ENCODE results near the gene MACF1. TPM values are rescaled to one million over a fixed set of nuclear protein-coding genes. Genes with fewer than 3 reads are reported as not detected.

MACF1 gene
- total RNA-seq, 1 donor from 2014 or later: 694 TPM

- H3K27me3 ChIP-seq (ENCODE audit: insufficient read depth, low read length): no peaks in the 10 kb centered on the region
- H3K79me2 ChIP-seq (ENCODE audit: insufficient read depth, low read length): peaks cover 79% of the 10 kb centered on the region
- peak overlapping the region; percentile 87 for H3K27ac Mint-ChIP-seq (ENCODE audit: unreplicated experiment)
- no peak for FAIRE-seq
- H3K36me3 Mint-ChIP-seq (ENCODE audit: low read depth, unreplicated experiment): peaks cover 2% of the 10 kb centered on the region
- no peak overlapping the region for H3K27ac ChIP-seq (ENCODE audit: low read depth, low read length)
- peaks cover 49% of the 10 kb centered on the region for H3K4me1 Mint-ChIP-seq (ENCODE audit: low read depth, unreplicated experiment)
- no peak overlapping the region for H3K4me3 ChIP-seq (ENCODE audit: insufficient read depth, low read depth, low read length)
- no peak overlapping the region for H2AFZ ChIP-seq (ENCODE audit: low read depth, low read length)
- H3K27me3 Mint-ChIP-seq (ENCODE audit: low read depth, unreplicated experiment): no peaks in the 10 kb centered on the region
- no peaks in the 10 kb centered on the region for H3K9me3 ChIP-seq (ENCODE audit: insufficient read depth, low read depth, low read length)
- H3K9me3 Mint-ChIP-seq (ENCODE audit: unreplicated experiment): no peaks in the 10 kb centered on the region
- TF ChIP-seq CTCF (IDR thresholded peaks at IDR 0.05; ENCODE audit: insufficient read depth, low read depth, low read length) (no peak), EZH2 (IDR thresholded peaks at IDR 0.05; ENCODE audit: insufficient read depth, low read length) (no peak)
- H3K9ac ChIP-seq (ENCODE audit: low read length): no peak overlapping the region
- peak overlapping the region; percentile 66 for H3K4me3 Mint-ChIP-seq (ENCODE audit: unreplicated experiment)
- no peak for DNase-seq (ENCODE audit: low read depth)
- peak overlapping the region; percentile 85 for H3K4me2 ChIP-seq (ENCODE audit: low read length)
- H3K4me1 ChIP-seq (ENCODE audit: insufficient read depth, low read length): peaks cover 44% of the 10 kb centered on the region
- H4K20me1 ChIP-seq (ENCODE audit: insufficient read depth, low read length): peaks cover 6% of the 10 kb centered on the region
- H3K36me3 ChIP-seq (ENCODE audit: insufficient read depth, low read length): no peaks in the 10 kb centered on the region
These were observed 200.4 kb downstream of the MACF1 start for GRCh38 chr1:39404876-39405275.

DNA sequence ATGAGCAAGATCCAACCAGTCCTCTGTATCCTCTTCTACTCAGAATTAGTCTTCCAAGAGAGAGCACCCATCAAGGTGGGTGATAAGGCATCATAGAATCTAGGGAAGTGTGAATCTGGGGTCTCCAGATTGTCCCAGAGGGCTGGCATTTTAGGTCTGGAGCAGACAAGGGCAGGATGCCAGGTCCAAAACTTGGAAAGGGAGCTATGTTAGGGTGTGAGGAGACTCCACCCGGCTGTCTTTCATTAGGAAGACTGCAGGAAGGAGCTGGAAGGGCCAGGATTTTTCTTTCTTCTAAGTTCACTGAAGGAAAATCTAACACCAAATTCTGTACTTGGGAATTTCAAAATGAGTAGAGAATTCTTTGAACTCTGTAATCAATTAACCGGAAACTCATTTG is 200.9 kb downstream of the MACF1 start:
- no peaks in the 10 kb centered on the region for H3K27me3 Mint-ChIP-seq (ENCODE audit: low read depth, unreplicated experiment)
- peak overlapping the region; percentile 85 for H3K4me2 ChIP-seq (ENCODE audit: low read length)
- no peaks in the 10 kb centered on the region for H3K36me3 ChIP-seq (ENCODE audit: insufficient read depth, low read length)
- H3K4me1 Mint-ChIP-seq (ENCODE audit: low read depth, unreplicated experiment): peaks cover 52% of the 10 kb centered on the region
- no peak for DNase-seq (ENCODE audit: low read depth)
- no peaks in the 10 kb centered on the region for H3K9me3 Mint-ChIP-seq (ENCODE audit: unreplicated experiment)
- no peak for FAIRE-seq
- no peak overlapping the region for H3K4me3 Mint-ChIP-seq (ENCODE audit: unreplicated experiment)
- peaks cover 49% of the 10 kb centered on the region for H3K4me1 ChIP-seq (ENCODE audit: insufficient read depth, low read length)
- H3K27me3 ChIP-seq (ENCODE audit: insufficient read depth, low read length): no peaks in the 10 kb centered on the region
- no peak overlapping the region for H3K4me3 ChIP-seq (ENCODE audit: insufficient read depth, low read depth, low read length)
- H3K36me3 Mint-ChIP-seq (ENCODE audit: low read depth, unreplicated experiment): peaks cover 2% of the 10 kb centered on the region
- peaks cover 11% of the 10 kb centered on the region for H4K20me1 ChIP-seq (ENCODE audit: insufficient read depth, low read length)
- peaks cover 79% of the 10 kb centered on the region for H3K79me2 ChIP-seq (ENCODE audit: insufficient read depth, low read length)
- H3K9ac ChIP-seq (ENCODE audit: low read length): no peak overlapping the region
- H2AFZ ChIP-seq (ENCODE audit: low read depth, low read length): no peak overlapping the region
- no peak overlapping the region for H3K27ac ChIP-seq (ENCODE audit: low read depth, low read length)
- TF ChIP-seq EZH2 (IDR thresholded peaks at IDR 0.05; ENCODE audit: insufficient read depth, low read length): no peak
- TF ChIP-seq CTCF (IDR thresholded peaks at IDR 0.05; ENCODE audit: insufficient read depth, low read depth, low read length): no peak
- H3K27ac Mint-ChIP-seq (ENCODE audit: unreplicated experiment): peak overlapping the region; percentile 53
- no peaks in the 10 kb centered on the region for H3K9me3 ChIP-seq (ENCODE audit: insufficient read depth, low read depth, low read length)

DNA sequence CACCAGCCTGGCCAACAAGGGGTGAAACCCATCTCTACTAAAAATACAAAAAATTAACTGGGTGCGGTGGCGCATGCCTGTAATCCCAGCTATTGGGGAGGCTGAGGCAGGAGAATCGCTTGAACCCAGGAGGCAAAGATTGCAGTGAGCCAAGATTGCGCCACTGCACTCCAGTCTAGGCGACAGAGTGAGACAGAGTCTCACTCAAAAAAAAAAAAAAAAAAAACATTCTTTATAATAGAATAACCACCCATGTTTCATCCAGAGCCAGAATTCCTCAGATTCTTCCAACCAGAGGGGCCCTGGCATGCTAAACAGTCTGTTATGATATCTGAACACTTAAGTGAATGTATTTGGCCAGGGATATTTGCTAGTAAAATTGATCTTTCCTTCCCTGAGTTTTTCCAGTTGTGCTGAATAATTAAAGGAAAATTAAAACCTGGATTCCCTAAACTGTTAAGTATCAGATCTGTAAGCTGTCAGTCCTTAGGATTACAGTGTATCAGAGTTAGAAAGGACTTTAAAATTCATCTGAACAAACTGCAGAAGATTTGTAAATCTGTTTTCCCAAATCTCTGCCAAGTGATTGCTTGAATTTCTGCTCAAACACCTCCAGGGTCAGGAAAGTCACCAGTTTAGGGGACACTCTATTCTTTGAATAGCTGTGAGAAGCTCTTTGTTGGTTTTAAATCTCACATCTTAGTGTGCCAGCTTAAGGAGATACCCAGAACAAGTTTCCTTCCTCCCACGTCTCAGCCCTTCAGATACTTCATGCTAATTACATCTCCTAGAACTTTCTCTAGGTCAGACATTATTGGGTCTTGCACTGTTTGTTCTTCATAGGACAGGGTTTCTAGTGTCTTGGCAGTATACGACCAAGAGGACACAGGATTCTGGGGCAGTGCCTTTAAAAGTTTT is 202.3 kb downstream of the MACF1 start:
- Mint-ChIP-seq H3K36me3 (ENCODE audit: low read depth, unreplicated experiment) (peaks cover 2% of the 10 kb centered on the region), H3K27me3 (ENCODE audit: low read depth, unreplicated experiment) (no peaks in the 10 kb centered on the region), H3K27ac (ENCODE audit: unreplicated experiment) (peak overlapping the region; percentile 98), H3K4me1 (ENCODE audit: low read depth, unreplicated experiment) (peaks cover 59% of the 10 kb centered on the region), H3K9me3 (ENCODE audit: unreplicated experiment) (no peaks in the 10 kb centered on the region), H3K4me3 (ENCODE audit: unreplicated experiment) (peak overlapping the region; percentile 51)
- Histone ChIP-seq H3K4me3 (ENCODE audit: insufficient read depth, low read depth, low read length) (no peak overlapping the region), H3K79me2 (ENCODE audit: insufficient read depth, low read length) (peaks cover 83% of the 10 kb centered on the region), H3K9me3 (ENCODE audit: insufficient read depth, low read depth, low read length) (no peaks in the 10 kb centered on the region), H3K4me2 (ENCODE audit: low read length) (peak overlapping the region; percentile 85), H3K36me3 (ENCODE audit: insufficient read depth, low read length) (no peaks in the 10 kb centered on the region), H3K27ac (ENCODE audit: low read depth, low read length) (peak overlapping the region; percentile 90), H2AFZ (ENCODE audit: low read depth, low read length) (no peak overlapping the region), H4K20me1 (ENCODE audit: insufficient read depth, low read length) (peaks cover 25% of the 10 kb centered on the region), H3K27me3 (ENCODE audit: insufficient read depth, low read length) (no peaks in the 10 kb centered on the region), H3K9ac (ENCODE audit: low read length) (peak overlapping the region; percentile 86), H3K4me1 (ENCODE audit: insufficient read depth, low read length) (peaks cover 62% of the 10 kb centered on the region)
- DNase-seq (ENCODE audit: low read depth) (peak; percentile 75), FAIRE-seq (no peak)
- TF ChIP-seq CTCF (IDR thresholded peaks at IDR 0.05; ENCODE audit: insufficient read depth, low read depth, low read length) (no peak), EZH2 (IDR thresholded peaks at IDR 0.05; ENCODE audit: insufficient read depth, low read length) (no peak)
